Activated T-cell treated with anti-CD3 and anti-CD28 coated beads for 24 hours (primary cell): ENCODE measurements around the gene OPRM1.

ENCODE experiments used
- DNase-seq: peaks from one replicate; pipeline ENCODE4 v3.0.0-alpha.2; 2020; ENCODE audit warnings: low read depth

OPRM1 gene

DNA sequence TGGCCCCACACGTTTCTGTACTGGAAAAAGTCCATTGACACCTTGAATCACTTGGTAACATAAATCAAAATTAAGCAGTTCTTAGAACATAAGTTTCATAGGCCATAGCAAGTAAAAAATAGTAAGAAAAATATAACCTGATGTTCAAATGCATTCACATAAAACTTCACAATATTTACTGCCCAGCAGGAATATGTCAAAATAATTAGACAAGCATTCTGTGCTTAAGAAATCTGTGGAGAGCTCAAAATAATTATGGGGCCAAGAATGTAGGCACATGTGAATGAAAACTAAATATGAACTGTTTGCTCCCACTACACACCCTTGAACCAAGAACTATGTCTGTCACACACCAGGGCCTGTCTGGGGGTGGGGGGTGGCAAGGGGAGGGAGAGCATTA is 246.8 kb downstream of the OPRM1 start:
- no peak for DNase-seq

DNA sequence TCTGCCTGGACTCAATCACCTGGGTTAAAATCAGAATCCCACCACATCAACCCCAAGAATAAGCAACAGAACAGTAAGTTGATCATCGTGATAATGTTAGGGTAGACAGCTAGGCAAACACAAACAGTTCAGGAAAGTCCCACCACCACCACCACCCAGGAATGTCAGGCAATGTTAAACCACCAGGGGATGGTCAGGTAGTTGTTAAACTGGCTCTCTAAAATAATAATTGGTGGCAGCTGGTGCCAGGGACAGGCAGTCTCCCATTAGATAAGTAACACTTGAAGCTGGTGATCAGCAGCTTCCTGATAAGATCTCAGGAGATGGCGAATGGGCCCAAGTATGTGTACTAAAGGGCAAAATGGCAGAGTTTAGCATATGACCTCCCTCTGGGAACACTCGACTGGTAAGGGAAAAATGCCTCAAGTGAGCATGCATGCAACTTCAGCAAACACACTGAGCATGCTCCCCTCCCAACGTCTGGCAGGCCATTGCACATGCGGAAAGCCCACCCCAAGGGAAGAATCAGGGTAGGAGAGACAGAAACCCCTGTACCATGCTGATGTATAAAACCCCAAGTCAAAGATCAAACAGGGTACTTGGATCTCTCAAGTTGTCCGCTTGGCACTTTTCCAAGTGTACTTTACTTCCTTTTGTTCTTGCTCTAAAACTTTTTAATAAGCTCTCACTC is 250.9 kb downstream of the OPRM1 start:
- DNase-seq = no peak

- no peak for DNase-seq
These were observed 253.0 kb downstream of the OPRM1 start for GRCh38 chr6:154292066-154292465.

DNA sequence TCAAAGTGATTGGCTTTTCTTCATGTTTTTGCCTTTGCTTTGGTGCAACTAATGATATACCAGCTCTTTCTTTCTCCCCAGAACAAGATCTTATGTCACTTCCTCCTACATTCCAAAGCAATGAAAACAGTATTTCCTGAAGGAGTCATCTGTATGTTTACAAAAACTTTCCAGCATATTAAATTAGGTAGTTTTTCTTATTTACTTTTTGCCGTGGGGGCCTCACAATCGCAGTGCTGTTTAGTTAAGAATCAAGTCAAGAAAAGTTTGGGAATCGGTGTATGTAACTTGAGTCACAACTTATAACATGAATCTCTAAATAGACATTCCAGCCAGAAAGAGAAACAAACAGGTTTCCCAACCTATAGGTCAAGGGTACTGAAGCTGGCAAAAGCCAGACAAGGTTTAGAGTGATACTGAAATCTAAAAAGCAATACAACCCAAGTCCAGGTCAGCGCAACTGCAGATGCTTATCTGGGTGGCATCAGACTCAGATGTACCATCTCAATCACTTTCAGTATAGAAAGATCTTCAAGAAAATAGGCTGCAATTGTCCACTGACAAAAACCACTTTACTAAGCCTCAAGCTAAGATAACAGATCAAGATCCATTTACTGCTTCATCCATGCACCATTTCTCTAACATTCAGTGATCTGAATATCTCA is 253.9 kb downstream of the OPRM1 start:
- DNase-seq = no peak

DNA sequence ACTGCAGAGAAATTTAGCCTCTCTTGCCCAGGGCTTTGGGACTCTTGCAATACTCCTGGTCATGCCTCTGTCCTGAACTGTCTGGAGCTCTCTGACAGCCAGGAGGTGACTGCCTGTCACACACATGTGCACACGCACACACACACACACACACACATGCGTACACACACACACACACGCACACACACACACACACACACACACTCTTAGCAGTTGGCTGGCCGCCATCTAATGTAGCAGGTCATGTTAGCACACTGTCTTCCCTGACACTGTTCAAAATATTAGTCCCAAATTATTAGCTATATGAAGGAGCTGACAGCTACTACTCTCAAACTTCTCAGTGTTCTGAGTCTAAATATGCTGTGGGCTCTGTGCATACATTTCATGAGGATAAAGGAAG is 256.7 kb downstream of the OPRM1 start:
- no peak for DNase-seq
